Activated CD8-positive, alpha-beta memory T cell treated with anti-CD3 and anti-CD28 coated beads for 4 hours (primary cell): ENCODE measurements around the gene ASIC1.
A peak's percentile ranks its signal among the peaks of the same experiment; 100 is the strongest.
"Not testable (repeated sequence)": the region's sequence is repeated elsewhere in the genome, so short reads cannot be mapped to it uniquely, and the experiment has no call there.

ENCODE experiments used
- DNase-seq, 2 donors: peaks; one replicate each; pipeline ENCODE4 v3.0.0-alpha.2; 2020; ENCODE audit warnings: low read depth in 2 of 2

Gene ASIC1

GRCh38 chr12:50057000-50057841, at the start of gene ASIC1:
Gene ASIC1 (plus strand): TSS chr12:50057596. CDS start chr12:50058767, 1,171 bp downstream.
- peak; percentile 13 to 17 for DNase-seq

- no peak for DNase-seq
Measured at GRCh38 chr12:50013361-50014147, 43.8 kb upstream of the ASIC1 start.

- DNase-seq: no peak
Measured at GRCh38 chr12:50014342-50014741, 43.1 kb upstream of the ASIC1 start.

GRCh38 chr12:50016501-50017475, 40.6 kb upstream of the ASIC1 start:
- DNase-seq: no peak

GRCh38 chr12:50017641-50018040, 39.8 kb upstream of the ASIC1 start:
- no peak for DNase-seq

GRCh38 chr12:50018154-50018553, 39.2 kb upstream of the ASIC1 start:
- DNase-seq: no peak

GRCh38 chr12:50018968-50019367, 38.4 kb upstream of the ASIC1 start:
- DNase-seq: no peak

- DNase-seq: no peak
Measured at GRCh38 chr12:50019524-50019923, 37.9 kb upstream of the ASIC1 start.

GRCh38 chr12:50021031-50021430, 36.4 kb upstream of the ASIC1 start:
- no peak for DNase-seq

GRCh38 chr12:50022903-50023302, 34.5 kb upstream of the ASIC1 start:
- DNase-seq: no peak

GRCh38 chr12:50024227-50024626, 33.2 kb upstream of the ASIC1 start:
- no peak for DNase-seq

GRCh38 chr12:50024805-50025186, 32.6 kb upstream of the ASIC1 start:
- no peak for DNase-seq

GRCh38 chr12:50025187-50026059, 32.0 kb upstream of the ASIC1 start, which contains the start of gene RACGAP1:
Gene RACGAP1 (minus strand): TSS chr12:50025494. CDS start chr12:50016715, 8,779 bp downstream.
- DNase-seq: peak; percentile 89 to 95

GRCh38 chr12:50026691-50027090, 30.7 kb upstream of the ASIC1 start:
- DNase-seq: no peak

- not testable (repeated sequence) for DNase-seq
Measured at GRCh38 chr12:50030449-50030848, 26.9 kb upstream of the ASIC1 start.

- no peak for DNase-seq
Measured at GRCh38 chr12:50032515-50032853, 24.9 kb upstream of the ASIC1 start.

- no peak for DNase-seq
Measured at GRCh38 chr12:50032854-50033581, 24.4 kb upstream of the ASIC1 start.

GRCh38 chr12:50038336-50038735, 19.1 kb upstream of the ASIC1 start:
- DNase-seq: no peak

GRCh38 chr12:50039151-50039835, 18.1 kb upstream of the ASIC1 start:
- DNase-seq: peak; percentile 67 to 77
